ACC112 (cell line): ENCODE results near the gene STK17A.

Experiments used
- H2AFZ ChIP-seq: fragments of 200-600 bp; sonication (generic); one replicate; pipeline ENCODE4 v1.6.0; 2017; ENCODE audit warnings: antibody characterized with exemption, low read length; ENCODE audit not compliant: unreplicated experiment
- H3K27ac ChIP-seq: fragments of 200-600 bp; sonication (generic); 2 replicates; pipeline ENCODE4 v1.5.1; 2014; ENCODE audit warnings: low read depth, mild to moderate bottlenecking, antibody characterized with exemption, low read length, moderate library complexity
- H3K27me3 ChIP-seq: fragments of 200-600 bp; sonication (generic); 2 replicates; pipeline ENCODE4 v1.6.1; 2014; ENCODE audit warnings: mild to moderate bottlenecking, antibody characterized with exemption, low read length, moderate library complexity, mixed read lengths; ENCODE audit not compliant: insufficient read depth
- H3K36me3 ChIP-seq: fragments of 200-600 bp; sonication (generic); 2 replicates; pipeline ENCODE4 v1.6.1; 2016; ENCODE audit warnings: mild to moderate bottlenecking, antibody characterized with exemption, low read length, moderate library complexity, mixed read lengths; ENCODE audit not compliant: insufficient read depth
- H3K4me1 ChIP-seq: fragments of 200-600 bp; sonication (generic); one replicate; pipeline ENCODE4 v1.6.1; 2016; ENCODE audit warnings: low read length, mixed read lengths; ENCODE audit not compliant: insufficient read depth, unreplicated experiment, control insufficient read depth
- H3K4me3 ChIP-seq: fragments of 200-600 bp; sonication (generic); 2 replicates; pipeline ENCODE4 v1.5.1; 2014; ENCODE audit warnings: mild to moderate bottlenecking, low read depth, low read length
- H3K79me2 ChIP-seq: fragments of 200-600 bp; sonication (generic); one replicate; pipeline ENCODE4 v1.6.0; 2016; ENCODE audit warnings: low read length; ENCODE audit not compliant: control insufficient read depth, unreplicated experiment, insufficient read depth

The STK17A gene

GRCh38 chr7:43550427-43550826, 32.5 kb upstream of the STK17A start:
- Histone ChIP-seq H3K27ac (no peak overlapping the region), H3K36me3 (no peaks in the 10 kb centered on the region), H3K27me3 (peaks cover 6% of the 10 kb centered on the region; the same call in 1 of the 2 replicates), H3K79me2 (no peaks in the 10 kb centered on the region), H2AFZ (no peak overlapping the region), H3K4me1 (peaks cover 5% of the 10 kb centered on the region), H3K4me3 (no peak overlapping the region)

GRCh38 chr7:43552122-43552521, 30.8 kb upstream of the STK17A start:
- H3K27ac ChIP-seq: no peak overlapping the region
- peaks cover 18% of the 10 kb centered on the region; the same call in 1 of the 2 replicates for H3K27me3 ChIP-seq
- H3K4me1 ChIP-seq: peaks cover 5% of the 10 kb centered on the region

GRCh38 chr7:43553999-43554398, 28.9 kb upstream of the STK17A start:
- Histone ChIP-seq H2AFZ (no peak overlapping the region), H3K4me1 (peaks cover 5% of the 10 kb centered on the region), H3K4me3 (no peak overlapping the region), H3K27me3 (peaks cover 23% of the 10 kb centered on the region), H3K27ac (no peak overlapping the region), H3K36me3 (no peaks in the 10 kb centered on the region), H3K79me2 (no peaks in the 10 kb centered on the region)

More at GRCh38 chr7:43552122-43552521, 30.8 kb upstream of the STK17A start:
- no peaks in the 10 kb centered on the region for H3K36me3 ChIP-seq
- H2AFZ ChIP-seq: no peak overlapping the region
- H3K4me3 ChIP-seq: no peak overlapping the region
- H3K79me2 ChIP-seq: no peaks in the 10 kb centered on the region

- Histone ChIP-seq H3K4me3 (no peak overlapping the region), H3K79me2 (no peaks in the 10 kb centered on the region), H3K36me3 (no peaks in the 10 kb centered on the region), H3K4me1 (peaks cover 5% of the 10 kb centered on the region), H3K27ac (no peak overlapping the region), H2AFZ (no peak overlapping the region), H3K27me3 (peaks cover 23% of the 10 kb centered on the region)
These were observed 28.5 kb upstream of the STK17A start for GRCh38 chr7:43554423-43554822.

GRCh38 chr7:43557831-43558495, 24.9 kb upstream of the STK17A start:
- no peaks in the 10 kb centered on the region for H3K36me3 ChIP-seq

GRCh38 chr7:43559171-43559945, 23.6 kb upstream of the STK17A start:
- Histone ChIP-seq H3K4me1 (no peaks in the 10 kb centered on the region), H3K79me2 (no peaks in the 10 kb centered on the region), H3K4me3 (no peak overlapping the region), H3K27me3 (peaks cover 31% of the 10 kb centered on the region), H3K36me3 (no peaks in the 10 kb centered on the region), H3K27ac (no peak overlapping the region), H2AFZ (no peak overlapping the region)

More at GRCh38 chr7:43557831-43558495, 24.9 kb upstream of the STK17A start:
- no peak overlapping the region for H3K27ac ChIP-seq
- peaks cover 31% of the 10 kb centered on the region for H3K27me3 ChIP-seq
- H3K79me2 ChIP-seq: no peaks in the 10 kb centered on the region
- no peak overlapping the region for H2AFZ ChIP-seq
- H3K4me1 ChIP-seq: peaks cover 5% of the 10 kb centered on the region
- H3K4me3 ChIP-seq: no peak overlapping the region

GRCh38 chr7:43559946-43560335, 23.0 kb upstream of the STK17A start:
- Histone ChIP-seq H3K4me3 (no peak overlapping the region), H3K4me1 (no peaks in the 10 kb centered on the region), H3K27ac (no peak overlapping the region), H3K27me3 (peaks cover 29% of the 10 kb centered on the region), H2AFZ (no peak overlapping the region), H3K79me2 (no peaks in the 10 kb centered on the region), H3K36me3 (no peaks in the 10 kb centered on the region)

- no peak overlapping the region for H2AFZ ChIP-seq
- peaks cover 21% of the 10 kb centered on the region for H3K27me3 ChIP-seq
- H3K4me3 ChIP-seq: no peak overlapping the region
- H3K4me1 ChIP-seq: no peaks in the 10 kb centered on the region
- no peak overlapping the region for H3K27ac ChIP-seq
- no peaks in the 10 kb centered on the region for H3K79me2 ChIP-seq
- H3K36me3 ChIP-seq: no peaks in the 10 kb centered on the region
These were observed 22.1 kb upstream of the STK17A start for GRCh38 chr7:43560742-43561330.

GRCh38 chr7:43562383-43562782, 20.5 kb upstream of the STK17A start:
- Histone ChIP-seq H3K79me2 (no peaks in the 10 kb centered on the region), H3K4me3 (no peak overlapping the region), H3K27ac (no peak overlapping the region), H3K4me1 (no peaks in the 10 kb centered on the region), H3K27me3 (peaks cover 11% of the 10 kb centered on the region; the same call in 1 of the 2 replicates), H3K36me3 (no peaks in the 10 kb centered on the region), H2AFZ (no peak overlapping the region)

- no peak overlapping the region for H2AFZ ChIP-seq
These were observed 17.1 kb upstream of the STK17A start for GRCh38 chr7:43565786-43566185.

More at GRCh38 chr7:43565786-43566185, 17.1 kb upstream of the STK17A start:
- Histone ChIP-seq H3K27ac (no peak overlapping the region), H3K36me3 (no peaks in the 10 kb centered on the region), H3K4me1 (peaks cover 23% of the 10 kb centered on the region), H3K27me3 (peaks cover 8% of the 10 kb centered on the region; the same call in 1 of the 2 replicates), H3K79me2 (no peaks in the 10 kb centered on the region), H3K4me3 (no peak overlapping the region)
